CD14-positive monocyte (primary cell): ENCODE data around the gene P3H4. TPM values are rescaled to one million over a fixed set of nuclear protein-coding genes. Genes with fewer than 3 reads are reported as not detected.

Experiments used
- DNase-seq, 3 donors: peaks; one replicate each; pipeline ENCODE4 v3.0.0-alpha.2; 2011 to 2022
- H2AFZ ChIP-seq: 2 replicates; pipeline ENCODE4 v1.6.0; 2012; ENCODE audit warnings: mild to moderate bottlenecking, low read depth, low read length, inconsistent platforms; ENCODE audit not compliant: insufficient read depth, poor library complexity, severe bottlenecking
- H3K27ac ChIP-seq, 2 donors: 1 replicate in 1 of 2; 2 replicates in 1 of 2; pipeline ENCODE4 v1.5.1; 2012 to 2013; ENCODE audit warnings: low read length in 2 of 2, control low read depth in 1 of 2, inconsistent platforms in 1 of 2, low read depth in 1 of 2, mild to moderate bottlenecking in 1 of 2
- H3K27me3 ChIP-seq, 2 donors: one replicate each; pipeline versions ENCODE4 v1.6.0 to v1.6.1; 2011 to 2013; ENCODE audit warnings: low read length in 2 of 2; ENCODE audit not compliant: control insufficient read depth in 2 of 2, insufficient read depth in 2 of 2
- H3K36me3 ChIP-seq, 2 donors: replicated peaks in 1 of 2; 1 replicate in 1 of 2; 2 replicates in 1 of 2; pipeline versions ENCODE4 v1.5.1 to v1.6.1; 2012 to 2013; ENCODE audit warnings: low read length in 2 of 2, control low read depth in 1 of 2, inconsistent platforms in 1 of 2, mild to moderate bottlenecking in 1 of 2; ENCODE audit not compliant: insufficient read depth in 2 of 2, control insufficient read depth in 1 of 2
- H3K4me1 ChIP-seq, 2 donors: 1 replicate in 1 of 2; 2 replicates in 1 of 2; pipeline versions ENCODE4 v1.5.1 to v1.6.1; 2012 to 2013; ENCODE audit warnings: low read length in 2 of 2, control low read depth in 1 of 2, inconsistent platforms in 1 of 2, mild to moderate bottlenecking in 1 of 2, moderate library complexity in 1 of 2; ENCODE audit not compliant: insufficient read depth in 2 of 2, control insufficient read depth in 1 of 2
- H3K4me2 ChIP-seq: replicated peaks from 2 replicates; pipeline ENCODE3; 2012; ENCODE audit warnings: low read length, moderate library complexity, mild to moderate bottlenecking; ENCODE audit not compliant: poor library complexity, severe bottlenecking; ENCODE audit errors: extremely low read depth
- H3K4me3 ChIP-seq, 3 experiments: fragments of 200-600 bp in 1 of 3; sonication (generic) in 1 of 3; replicated peaks in 1 of 3; 1 replicate in 2 of 3; 2 replicates in 1 of 3; pipeline ENCODE4 v1.5.1; 2011 to 2013; ENCODE audit warnings: low read length in 3 of 3, mild to moderate bottlenecking in 3 of 3, control low read depth in 2 of 3, low read depth in 2 of 3, inconsistent platforms in 1 of 3, moderate library complexity in 1 of 3
- H3K79me2 ChIP-seq: 2 replicates; pipeline ENCODE4 v1.6.0; 2012; ENCODE audit warnings: mild to moderate bottlenecking, control low read depth, inconsistent platforms, low read length, moderate library complexity; ENCODE audit not compliant: insufficient read depth
- H3K9ac ChIP-seq: 2 replicates; pipeline ENCODE4 v1.6.0; 2017; ENCODE audit warnings: low read length, mild to moderate bottlenecking; ENCODE audit not compliant: insufficient read depth, poor library complexity, severe bottlenecking
- H3K9me3 ChIP-seq, 2 donors: replicated peaks in 1 of 2; 1 replicate in 1 of 2; 2 replicates in 1 of 2; pipeline versions ENCODE4 v1.5.1 to v1.6.1; 2012 to 2013; ENCODE audit warnings: low read length in 2 of 2, control low read depth in 1 of 2; ENCODE audit not compliant: control insufficient read depth in 1 of 2, insufficient read depth in 1 of 2
- H4K20me1 ChIP-seq: 2 replicates; pipeline ENCODE4 v1.6.0; 2012; ENCODE audit warnings: mild to moderate bottlenecking, low read length, control low read depth, moderate library complexity; ENCODE audit not compliant: insufficient read depth
- H3K27ac Mint-ChIP-seq, 7 donors: one replicate each; pipeline ENCODE4 v1.8.0; 2020; ENCODE audit warnings: mild to moderate bottlenecking in 7 of 7, mixed read lengths in 7 of 7, moderate library complexity in 6 of 7, inconsistent platforms in 2 of 7
- H3K27me3 Mint-ChIP-seq, 3 donors: one replicate each; pipeline ENCODE4 v1.8.0; 2021 to 2022; ENCODE audit warnings: low read depth in 3 of 3, mild to moderate bottlenecking in 3 of 3, mixed read lengths in 3 of 3, moderate library complexity in 3 of 3, inconsistent platforms in 1 of 3
- H3K36me3 Mint-ChIP-seq, 2 donors: one replicate each; pipeline ENCODE4 v1.8.0; 2020; ENCODE audit warnings: mixed read lengths in 2 of 2, inconsistent platforms in 1 of 2, mild to moderate bottlenecking in 1 of 2
- H3K4me1 Mint-ChIP-seq: one replicate; pipeline ENCODE4 v1.8.0; 2020; ENCODE audit warnings: mild to moderate bottlenecking, mixed read lengths
- H3K4me3 Mint-ChIP-seq, 2 donors: one replicate each; pipeline ENCODE4 v1.8.0; 2020; ENCODE audit warnings: mild to moderate bottlenecking in 2 of 2, mixed read lengths in 2 of 2, moderate library complexity in 1 of 2
- H3K9me3 Mint-ChIP-seq, 7 donors: one replicate each; pipeline ENCODE4 v1.8.0; 2020 to 2022; ENCODE audit warnings: mixed read lengths in 7 of 7, mild to moderate bottlenecking in 6 of 7, moderate library complexity in 6 of 7, inconsistent platforms in 2 of 7
- CTCF ChIP-seq: fragments of 200-600 bp; IDR thresholded peaks from one replicate; pipeline ENCODE4 v1.8.0; 2022; ENCODE audit warnings: antibody characterized with exemption, mild to moderate bottlenecking
- WGBS: methylation state at CpG from one replicate; pipeline ENCODE4 v1.1.5; 2013; ENCODE audit warnings: missing lambda C conversion rate; ENCODE audit not compliant: insufficient coverage; 5-methylcytosine and 5-hydroxymethylcytosine counted together
- intact Hi-C, 2 donors: fragments of 100-400 bp; cut with micrococcal nuclease; formaldehyde crosslinking; loops; one replicate each; pipeline versions ENCODE4 v1.15.0 to v1.15.1; 2023
- polyA plus RNA-seq, 3 donors: library from polyadenylated mRNA; depleted of rRNA in 1 of 3; unstranded in 2 of 3; stranded (reverse) in 1 of 3; fragments of 300-500 nt in 2 of 3; fragments of >200 nt in 1 of 3; fragmentation: Illumina TruSeq in 2 of 3; gene quantifications; 1 replicate in 2 of 3; 2 replicates in 1 of 3; pipeline ENCODE4 v1.2.3, GENCODE V29; 2012 to 2021

P3H4 gene
- polyA plus RNA-seq, 3 donors: 0.13 to 0.46 (median 0.16) TPM

GRCh38 chr17:41772218-41772585 is 39.5 kb downstream of the P3H4 start:
- TF ChIP-seq CTCF: no peak
- no peaks in the 10 kb centered on the region for H3K27me3 ChIP-seq
- H3K4me3 ChIP-seq: no peak overlapping the region
- no peak overlapping the region for H3K9ac ChIP-seq
- Mint-ChIP-seq H3K4me3 (no peak overlapping the region), H3K27ac (no peak overlapping the region), H3K9me3 (peaks cover 0 to 2% (median 0%) of the 10 kb centered on the region in 7 donors), H3K4me1 (peaks cover 5% of the 10 kb centered on the region), H3K36me3 (peaks cover 14 to 19% of the 10 kb centered on the region in 2 donors), H3K27me3 (peaks cover 0 to 9% (median 6%) of the 10 kb centered on the region in 3 donors)
- H3K79me2 ChIP-seq: no peaks in the 10 kb centered on the region
- peaks cover 36% of the 10 kb centered on the region for H4K20me1 ChIP-seq
- intact Hi-C loops: no loop called here
- H3K9me3 ChIP-seq: no peaks in the 10 kb centered on the region
- H3K4me2 ChIP-seq: no peak overlapping the region
- no peak overlapping the region for H2AFZ ChIP-seq
- no peaks in the 10 kb centered on the region for H3K4me1 ChIP-seq
- no peak overlapping the region for H3K27ac ChIP-seq
- peaks cover 22 to 68% of the 10 kb centered on the region in 2 donors for H3K36me3 ChIP-seq
- DNase-seq: no peak
- 100% methylated on average over 4 of the region's 4 CpGs for WGBS

- no peak overlapping the region for H3K4me2 ChIP-seq
- H3K4me1 ChIP-seq: no peaks in the 10 kb centered on the region
- H3K27ac Mint-ChIP-seq: peak overlapping the region in 2 of 7 donors; percentile 15 to 83
- H3K27me3 ChIP-seq: no peaks in the 10 kb centered on the region
- no peak overlapping the region for H2AFZ ChIP-seq
- H3K4me1 Mint-ChIP-seq: peaks cover 5% of the 10 kb centered on the region
- H4K20me1 ChIP-seq: peaks cover 32% of the 10 kb centered on the region
- peaks cover 17 to 23% of the 10 kb centered on the region in 2 donors for H3K36me3 Mint-ChIP-seq
- peaks cover 0 to 9% (median 6%) of the 10 kb centered on the region in 3 donors for H3K27me3 Mint-ChIP-seq
- no peak overlapping the region for H3K4me3 ChIP-seq
- H3K36me3 ChIP-seq: peaks cover 27 to 71% of the 10 kb centered on the region in 2 donors
- 97% methylated on average over 14 of the region's 17 CpGs for WGBS
- intact Hi-C loops: no loop called here
- H3K27ac ChIP-seq: no peak overlapping the region
- no peak for TF ChIP-seq CTCF
- DNase-seq: no peak
- peaks cover 0 to 2% (median 0%) of the 10 kb centered on the region in 7 donors for H3K9me3 Mint-ChIP-seq
- no peak overlapping the region for H3K4me3 Mint-ChIP-seq
- H3K79me2 ChIP-seq: no peaks in the 10 kb centered on the region
- no peaks in the 10 kb centered on the region for H3K9me3 ChIP-seq
- H3K9ac ChIP-seq: no peak overlapping the region
Measured at GRCh38 chr17:41771389-41772206, 40.2 kb downstream of the P3H4 start.
